ENCODE results near the gene DYNC1LI1. TPM values are rescaled to one million over a fixed set of nuclear protein-coding genes. Genes with fewer than 3 reads are reported as not detected.

The DYNC1LI1 gene
- total RNA-seq, 1 donor from 2014 or later, result 25.3 TPM

DNA sequence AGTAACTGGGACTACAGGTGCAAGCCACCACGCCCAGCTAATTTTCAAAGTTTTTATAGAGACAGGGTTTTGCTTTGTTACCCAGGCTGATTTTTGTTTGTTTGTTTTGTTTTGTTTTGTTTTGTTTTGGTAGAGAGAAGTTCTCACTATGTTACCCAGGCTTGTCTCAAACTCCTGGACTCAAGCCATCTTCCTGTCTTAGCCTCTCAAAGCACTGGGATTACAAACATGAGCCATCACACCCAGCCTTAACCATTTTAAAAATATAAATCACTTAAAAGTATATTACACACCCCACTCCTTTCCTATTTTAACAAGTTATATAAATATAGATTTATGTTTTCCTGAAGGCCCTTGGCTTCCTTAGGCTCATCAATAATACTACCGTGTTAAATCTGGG, 6.5 kb upstream of the DYNC1LI1 start:
- DNase-seq (ENCODE audit: extremely low spot score in 2 of 2), result no peak

DNA sequence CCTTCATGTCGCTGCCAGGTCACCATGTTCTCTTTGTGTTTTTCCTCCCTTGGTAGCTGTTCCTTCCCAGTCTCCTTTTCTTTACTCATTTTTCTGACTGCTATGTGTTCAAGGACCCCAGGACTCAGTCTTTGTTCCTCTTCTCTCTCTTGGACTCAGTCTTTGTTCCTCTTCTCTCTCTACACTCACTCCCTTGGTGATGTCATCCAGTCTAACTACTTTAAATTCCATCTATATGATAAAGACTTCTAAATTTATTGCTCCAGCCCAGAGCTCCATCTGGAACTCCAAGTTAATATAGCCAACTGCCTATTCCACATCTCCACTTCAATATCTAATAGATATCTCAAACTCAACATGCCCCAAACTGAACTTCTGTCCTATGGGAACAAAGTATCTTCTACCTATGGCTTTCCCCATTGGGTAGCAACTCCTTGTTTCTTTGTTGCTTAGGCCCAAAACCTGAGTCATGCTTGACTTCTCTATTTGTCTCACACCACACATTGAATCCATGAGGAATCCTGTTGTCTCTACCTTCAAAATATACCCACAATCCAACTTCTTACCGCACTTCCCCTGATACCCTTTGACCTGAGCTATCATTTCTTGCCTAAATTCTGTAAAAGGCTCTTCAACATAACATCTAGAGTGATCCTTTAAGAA, 4.9 kb upstream of the DYNC1LI1 start:
- Histone ChIP-seq H3K4me1 (peaks cover 23% of the 10 kb centered on the region), H3K36me3 (no peaks in the 10 kb centered on the region), H3K9me3 (no peaks in the 10 kb centered on the region), H3K4me3 (no peak overlapping the region), H3K27me3 (no peaks in the 10 kb centered on the region), H3K27ac (no peak overlapping the region)
- TF ChIP-seq POLR2A (IDR thresholded peaks at IDR 0.05) (no peak), POLR2AphosphoS5 (IDR thresholded peaks at IDR 0.05; ENCODE audit: insufficient read depth in 1 of 2, low read depth in 1 of 2) (no peak)
- TF ChIP-seq, protein P1, sequence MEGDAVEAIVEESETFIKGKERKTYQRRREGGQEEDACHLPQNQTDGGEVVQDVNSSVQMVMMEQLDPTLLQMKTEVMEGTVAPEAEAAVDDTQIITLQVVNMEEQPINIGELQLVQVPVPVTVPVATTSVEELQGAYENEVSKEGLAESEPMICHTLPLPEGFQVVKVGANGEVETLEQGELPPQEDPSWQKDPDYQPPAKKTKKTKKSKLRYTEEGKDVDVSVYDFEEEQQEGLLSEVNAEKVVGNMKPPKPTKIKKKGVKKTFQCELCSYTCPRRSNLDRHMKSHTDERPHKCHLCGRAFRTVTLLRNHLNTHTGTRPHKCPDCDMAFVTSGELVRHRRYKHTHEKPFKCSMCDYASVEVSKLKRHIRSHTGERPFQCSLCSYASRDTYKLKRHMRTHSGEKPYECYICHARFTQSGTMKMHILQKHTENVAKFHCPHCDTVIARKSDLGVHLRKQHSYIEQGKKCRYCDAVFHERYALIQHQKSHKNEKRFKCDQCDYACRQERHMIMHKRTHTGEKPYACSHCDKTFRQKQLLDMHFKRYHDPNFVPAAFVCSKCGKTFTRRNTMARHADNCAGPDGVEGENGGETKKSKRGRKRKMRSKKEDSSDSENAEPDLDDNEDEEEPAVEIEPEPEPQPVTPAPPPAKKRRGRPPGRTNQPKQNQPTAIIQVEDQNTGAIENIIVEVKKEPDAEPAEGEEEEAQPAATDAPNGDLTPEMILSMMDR (IDR thresholded peaks at IDR 0.05), result no peak
- no peak for DNase-seq (ENCODE audit: extremely low spot score in 2 of 2)
- intact Hi-C loops (cut with DNase I), result no loop called here

More for the DNA sequence above, 6.5 kb upstream of the DYNC1LI1 start:
- Histone ChIP-seq H3K4me3 (no peak overlapping the region), H3K27ac (peak overlapping the region; percentile 58), H3K9me3 (no peaks in the 10 kb centered on the region), H3K36me3 (no peaks in the 10 kb centered on the region), H3K27me3 (no peaks in the 10 kb centered on the region), H3K4me1 (peaks cover 15% of the 10 kb centered on the region)
- intact Hi-C loops (cut with DNase I), result no loop called here
- TF ChIP-seq POLR2A (IDR thresholded peaks at IDR 0.05), result no peak
- no peak for TF ChIP-seq POLR2AphosphoS5 (IDR thresholded peaks at IDR 0.05; ENCODE audit: insufficient read depth in 1 of 2, low read depth in 1 of 2)
- TF ChIP-seq, protein P1 (IDR thresholded peaks at IDR 0.05), result no peak

DNA sequence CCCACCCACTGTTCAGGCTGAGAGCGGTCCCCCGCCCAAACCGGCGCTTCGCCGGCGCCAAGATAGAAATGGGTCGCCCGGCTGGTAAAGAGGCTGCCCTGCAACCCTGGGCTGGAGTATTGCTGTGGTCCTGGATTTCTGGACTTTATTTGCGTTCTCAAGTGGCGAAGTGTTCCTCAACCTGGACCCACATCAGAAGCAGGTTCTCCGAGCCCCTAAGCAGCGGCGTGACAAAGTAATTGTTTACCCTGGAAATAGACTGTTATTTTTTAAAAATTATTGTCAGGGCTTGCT, 481 bp upstream of the DYNC1LI1 start:
- no peak for DNase-seq (ENCODE audit: extremely low spot score in 2 of 2)
- peaks cover 30% of the 10 kb centered on the region for H3K4me1 ChIP-seq
- H3K27me3 ChIP-seq, result no peaks in the 10 kb centered on the region
- intact Hi-C loops (cut with DNase I), result no loop called here
- H3K4me3 ChIP-seq, result peak overlapping the region; percentile 56 to 81
- peak overlapping the region; percentile 97 for H3K27ac ChIP-seq
- H3K36me3 ChIP-seq, result no peaks in the 10 kb centered on the region
- H3K9me3 ChIP-seq, result no peaks in the 10 kb centered on the region
- TF ChIP-seq, protein P1 (IDR thresholded peaks at IDR 0.05), result no peak
- TF ChIP-seq POLR2AphosphoS5 (IDR thresholded peaks at IDR 0.05; ENCODE audit: insufficient read depth in 1 of 2, low read depth in 1 of 2) (no peak), POLR2A (IDR thresholded peaks at IDR 0.05) (no peak)

DNA sequence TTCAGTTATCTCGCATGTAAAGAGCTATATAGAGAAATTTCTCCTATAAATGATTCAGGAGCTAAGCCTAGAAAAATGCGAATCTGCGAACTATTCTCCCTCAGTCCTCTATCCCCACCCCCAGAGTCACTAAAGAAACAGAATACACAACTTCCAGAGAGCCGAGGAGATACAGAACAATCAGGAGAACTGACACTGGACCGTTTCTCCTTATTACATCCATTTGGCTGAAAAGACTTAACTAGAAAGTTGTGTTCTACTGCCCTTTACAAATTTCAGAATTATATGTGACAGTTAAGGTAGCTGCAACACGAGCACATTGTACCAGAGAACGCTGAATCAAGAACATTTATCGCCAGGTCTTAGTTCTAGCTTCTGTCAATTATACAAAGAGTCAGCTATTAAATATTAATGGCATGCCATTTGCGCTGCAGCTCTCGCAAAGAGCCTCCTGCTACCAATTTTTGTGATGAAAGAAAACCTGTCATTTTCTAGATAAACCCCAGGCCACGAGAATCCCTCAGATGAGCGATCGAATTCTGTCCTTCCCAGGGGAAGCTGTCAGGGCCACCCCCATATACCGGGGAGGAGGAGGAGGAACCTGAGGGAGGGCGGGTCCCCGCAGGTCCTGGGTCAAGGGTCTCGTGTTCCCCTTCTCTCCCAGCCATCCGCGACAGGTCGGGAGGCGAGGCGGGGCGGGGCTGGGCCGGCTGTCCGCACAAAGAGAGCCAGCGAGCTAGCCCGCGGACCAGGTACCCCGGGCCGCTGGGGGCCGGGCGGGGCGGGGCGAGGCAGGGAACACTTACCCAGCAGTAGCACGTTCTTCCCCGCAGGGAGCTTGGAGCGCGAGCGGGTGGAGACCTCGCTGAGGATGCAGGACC, 878 bp downstream of the DYNC1LI1 start:
- TF ChIP-seq POLR2A (IDR thresholded peaks at IDR 0.05) (no peak), POLR2AphosphoS5 (IDR thresholded peaks at IDR 0.05; ENCODE audit: insufficient read depth in 1 of 2, low read depth in 1 of 2) (no peak)
- intact Hi-C loops (cut with DNase I), result no loop called here
- peak in 1 of 2 donors; percentile 87 for DNase-seq (ENCODE audit: extremely low spot score in 2 of 2)
- H3K4me3 ChIP-seq, result peak overlapping the region; percentile 56 to 81
- H3K9me3 ChIP-seq, result no peaks in the 10 kb centered on the region
- no peaks in the 10 kb centered on the region for H3K27me3 ChIP-seq
- H3K4me1 ChIP-seq, result peaks cover 30% of the 10 kb centered on the region
- no peaks in the 10 kb centered on the region for H3K36me3 ChIP-seq
- H3K27ac ChIP-seq, result peak overlapping the region; percentile 97

DNA sequence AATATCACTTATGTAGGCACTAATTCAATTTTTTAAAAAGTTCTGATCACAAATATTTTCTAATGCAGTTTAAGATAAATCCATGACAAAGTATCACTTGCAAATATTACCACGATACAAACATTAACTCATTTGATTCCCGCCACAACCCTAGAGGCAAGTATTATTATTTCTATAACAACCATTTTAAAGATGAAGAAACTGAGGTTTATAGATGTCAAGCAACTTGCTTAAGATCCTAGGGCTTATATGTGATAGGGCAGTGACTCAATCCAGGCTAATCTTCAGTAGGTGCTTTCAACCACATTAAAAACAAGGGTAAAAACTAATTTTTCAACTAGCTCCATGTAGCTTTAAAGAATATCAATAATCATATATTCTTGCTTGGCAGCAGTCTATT, 1.7 kb downstream of the DYNC1LI1 start:
- no peak overlapping the region for H3K27ac ChIP-seq
- no peaks in the 10 kb centered on the region for H3K36me3 ChIP-seq
- H3K4me1 ChIP-seq, result peaks cover 30% of the 10 kb centered on the region
- intact Hi-C loops (cut with DNase I), result no loop called here
- no peak for TF ChIP-seq POLR2AphosphoS5 (IDR thresholded peaks at IDR 0.05; ENCODE audit: insufficient read depth in 1 of 2, low read depth in 1 of 2)
- TF ChIP-seq POLR2A (IDR thresholded peaks at IDR 0.05), result no peak
- TF ChIP-seq, protein P1 (IDR thresholded peaks at IDR 0.05), result no peak
- DNase-seq (ENCODE audit: extremely low spot score in 2 of 2), result no peak
- H3K27me3 ChIP-seq, result no peaks in the 10 kb centered on the region
- peak overlapping the region in 1 of 2 donors; percentile 81 for H3K4me3 ChIP-seq
- H3K9me3 ChIP-seq, result no peaks in the 10 kb centered on the region
